ENCODE results near the gene FOXI1. TPM values are rescaled to one million over a fixed set of nuclear protein-coding genes. Genes with fewer than 3 reads are reported as not detected.
A peak's percentile ranks its signal among the peaks of the same experiment; 100 is the strongest.
"Not testable (repeated sequence)": the region's sequence is repeated elsewhere in the genome, so short reads cannot be mapped to it uniquely, and the experiment has no call there.

FOXI1 gene
- total RNA-seq, 1 donor from 2014 or later, result 0.48 TPM

DNA sequence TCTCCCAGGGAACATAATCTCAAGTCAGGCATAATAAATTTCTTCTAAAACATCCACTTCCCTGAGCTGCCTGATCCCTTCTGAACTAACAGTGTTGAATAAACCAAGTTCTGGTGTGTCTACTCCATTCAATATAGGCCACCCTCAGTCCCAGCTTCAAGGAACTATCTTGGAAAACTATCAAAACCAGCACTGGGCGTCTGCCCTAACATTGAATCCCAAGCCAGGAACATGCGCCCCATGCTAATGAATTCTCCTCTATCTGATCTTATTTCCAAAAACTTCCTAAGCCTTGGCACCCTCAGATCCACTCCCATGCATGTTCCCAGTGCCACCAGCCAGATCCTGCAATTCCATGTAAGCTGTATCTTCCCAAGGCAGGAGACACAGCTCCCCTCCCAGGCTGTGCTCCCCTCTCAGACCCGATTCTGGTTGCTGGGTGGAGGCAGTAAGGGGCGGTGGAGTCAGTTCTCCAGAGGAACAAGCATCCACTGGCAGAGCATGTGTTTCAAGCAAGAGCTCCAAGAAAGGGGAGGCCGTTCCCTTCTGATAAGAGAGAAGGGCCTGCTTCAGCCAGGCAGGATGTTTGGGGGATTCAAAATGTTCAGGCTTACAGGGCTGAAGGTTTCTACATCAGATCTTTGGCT, 13.1 kb upstream of the FOXI1 start:
- DNase-seq (ENCODE audit: low spot score), result peak; percentile 20

DNA sequence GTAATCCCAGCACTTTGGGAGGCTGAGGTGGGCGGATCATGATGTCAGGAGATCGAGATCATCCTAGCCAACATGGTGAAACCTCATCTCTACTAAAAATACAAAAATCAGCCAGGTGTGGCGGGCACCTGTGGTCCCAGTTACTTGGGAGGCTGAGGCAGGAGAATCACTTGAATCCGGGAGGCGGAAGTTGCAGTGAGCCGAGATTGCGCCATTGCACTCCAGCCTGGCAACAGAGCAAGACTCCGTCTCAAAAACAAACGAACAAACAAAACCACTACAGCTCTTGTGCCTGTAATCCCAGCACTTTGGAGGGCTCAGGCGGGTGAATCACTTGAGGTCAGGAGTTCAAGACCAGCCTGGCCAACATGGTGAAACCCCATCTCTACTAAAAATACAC, 11.4 kb upstream of the FOXI1 start:
- not testable (repeated sequence) for DNase-seq (ENCODE audit: low spot score)

DNA sequence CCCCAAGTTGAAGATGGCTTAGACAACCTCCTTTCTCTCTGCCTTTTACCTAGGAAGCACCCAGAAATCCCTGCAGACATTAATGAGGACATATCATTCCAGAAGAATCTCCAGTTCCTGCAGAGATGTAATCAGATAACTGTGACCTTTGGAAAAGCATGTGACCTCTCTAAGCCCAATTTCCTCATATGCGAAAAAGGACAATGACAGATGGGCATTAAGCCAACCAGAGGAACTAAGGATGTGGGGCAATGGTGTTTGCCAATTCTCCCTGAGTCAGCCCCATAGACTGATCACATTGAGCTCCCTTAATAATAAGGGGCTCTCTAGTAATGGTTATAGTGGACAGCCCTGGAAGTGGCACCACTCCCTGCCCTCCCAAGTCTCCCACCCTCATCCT, 10.1 kb upstream of the FOXI1 start:
- DNase-seq (ENCODE audit: low spot score), result no peak

DNA sequence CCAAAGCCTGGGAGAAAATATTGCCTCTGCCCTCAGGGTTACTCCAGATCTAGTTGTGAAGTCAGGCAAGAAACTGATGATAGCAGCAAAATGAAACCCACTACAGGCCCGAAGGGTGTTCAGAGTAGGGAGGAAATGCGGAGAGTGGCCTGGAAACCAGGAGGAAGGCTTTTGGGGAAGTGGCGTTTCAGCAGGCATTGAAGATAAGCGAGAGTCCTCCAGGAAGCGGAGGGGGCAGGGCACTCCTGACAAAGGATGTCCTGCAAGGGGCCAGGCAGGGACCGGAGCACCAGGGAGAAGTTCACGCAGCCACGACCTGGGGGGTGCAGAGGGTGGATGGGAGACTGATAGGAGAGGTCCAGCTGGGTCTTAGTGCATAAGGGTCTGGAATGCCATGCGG, 7.8 kb upstream of the FOXI1 start:
- peak; percentile 30 for DNase-seq (ENCODE audit: low spot score)

DNA sequence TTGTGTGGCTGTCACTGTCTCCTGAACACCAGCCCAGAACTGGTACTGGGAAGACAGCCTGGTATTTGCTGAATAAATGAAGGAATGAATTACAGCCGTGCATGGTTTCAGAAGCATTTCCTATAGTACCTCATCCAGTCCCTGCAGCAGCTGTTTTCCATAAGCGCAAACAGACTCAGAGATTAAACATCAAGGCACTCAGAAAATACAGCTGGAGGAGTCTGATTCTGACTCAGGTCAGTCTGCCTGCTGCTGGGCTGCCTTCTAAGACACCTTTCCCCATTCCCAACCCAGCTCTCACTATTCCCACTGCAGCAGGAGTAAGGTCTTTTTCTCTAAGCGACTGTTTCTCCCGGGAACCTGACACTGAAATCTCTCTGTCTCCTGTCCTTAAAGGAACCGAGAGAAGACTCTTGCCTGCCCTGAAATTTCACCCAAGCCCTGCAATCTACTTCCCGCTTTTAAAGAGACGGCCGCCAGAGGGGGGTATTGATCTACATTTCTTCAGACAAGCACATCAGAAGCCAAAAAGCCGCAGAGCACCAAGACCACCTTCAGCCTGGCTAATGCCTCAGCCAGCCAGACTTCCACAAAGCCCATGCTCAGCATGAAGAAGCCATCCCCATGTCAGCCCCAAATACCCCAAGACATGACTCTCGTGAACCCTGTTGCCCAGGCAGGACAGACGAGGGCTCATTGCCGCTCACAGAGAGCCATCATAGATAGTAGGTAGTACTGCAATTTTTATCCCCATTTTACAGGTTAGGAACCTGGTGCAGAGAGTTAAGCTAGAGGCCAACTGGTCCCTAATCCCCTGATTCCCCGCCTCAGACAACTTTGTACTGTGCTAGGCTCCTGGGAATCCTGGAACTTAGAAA, 5.4 kb upstream of the FOXI1 start:
- DNase-seq (ENCODE audit: low spot score), result peak; percentile 90

DNA sequence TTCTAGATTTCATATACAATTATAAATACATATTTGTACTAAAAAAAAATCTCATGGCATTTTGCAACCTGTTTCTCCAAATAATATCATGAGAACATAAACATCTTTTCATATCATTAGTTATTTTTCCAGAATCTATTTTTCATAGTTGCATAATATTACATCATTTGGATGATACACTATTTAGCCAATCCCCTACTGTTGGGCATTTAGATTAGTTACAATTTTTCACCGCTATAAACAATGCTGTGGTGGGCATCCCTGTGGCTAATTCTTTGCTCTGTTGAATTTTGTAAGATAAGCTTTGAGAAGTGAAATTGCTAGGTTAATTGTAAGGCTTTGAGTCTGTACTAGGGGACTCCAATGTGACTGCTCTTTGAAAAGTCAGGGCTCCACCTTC, 2.2 kb upstream of the FOXI1 start:
- DNase-seq (ENCODE audit: low spot score), result no peak

DNA sequence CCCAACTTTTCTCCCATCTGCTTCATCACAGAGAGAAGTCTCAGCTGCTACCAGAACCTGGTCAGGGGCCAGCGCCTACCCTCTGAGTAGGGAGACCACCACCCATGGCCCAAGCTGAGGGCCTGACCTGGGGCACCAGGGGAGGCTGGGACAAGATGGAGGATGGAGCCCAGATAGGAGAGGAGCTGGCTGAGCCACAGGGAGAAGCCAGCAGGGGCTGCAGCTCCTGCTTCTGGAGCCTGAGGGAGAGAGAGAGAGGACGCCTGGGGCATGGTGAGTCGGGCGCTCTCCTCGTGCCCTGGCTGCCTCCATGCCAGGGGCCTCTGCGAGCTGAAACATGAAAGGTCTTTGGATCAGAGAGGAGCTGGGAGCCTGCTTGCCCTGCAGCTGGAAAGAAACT, 1.4 kb upstream of the FOXI1 start:
- no peak for DNase-seq (ENCODE audit: low spot score)

DNA sequence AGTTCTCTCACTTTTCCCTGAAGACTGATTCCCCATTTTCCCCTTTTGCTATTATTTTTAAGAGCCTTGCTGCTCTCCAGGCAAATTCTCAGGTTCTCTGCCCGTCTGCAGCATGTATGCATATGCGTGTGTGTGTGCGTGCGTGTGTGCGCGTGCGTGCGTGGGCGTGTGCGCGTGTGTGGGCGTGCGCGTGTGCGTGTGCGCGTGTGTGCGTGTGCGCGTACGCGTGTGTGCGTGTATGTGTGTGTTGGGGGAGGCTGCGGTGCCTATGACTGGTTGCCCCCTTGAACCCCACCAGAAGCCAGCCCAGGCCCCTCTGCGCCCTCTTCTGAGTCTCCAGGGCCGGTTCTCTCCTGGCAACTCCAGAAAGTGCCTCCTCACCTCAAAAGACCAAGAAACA, 987 bp upstream of the FOXI1 start:
- no peak for DNase-seq (ENCODE audit: low spot score)

DNA sequence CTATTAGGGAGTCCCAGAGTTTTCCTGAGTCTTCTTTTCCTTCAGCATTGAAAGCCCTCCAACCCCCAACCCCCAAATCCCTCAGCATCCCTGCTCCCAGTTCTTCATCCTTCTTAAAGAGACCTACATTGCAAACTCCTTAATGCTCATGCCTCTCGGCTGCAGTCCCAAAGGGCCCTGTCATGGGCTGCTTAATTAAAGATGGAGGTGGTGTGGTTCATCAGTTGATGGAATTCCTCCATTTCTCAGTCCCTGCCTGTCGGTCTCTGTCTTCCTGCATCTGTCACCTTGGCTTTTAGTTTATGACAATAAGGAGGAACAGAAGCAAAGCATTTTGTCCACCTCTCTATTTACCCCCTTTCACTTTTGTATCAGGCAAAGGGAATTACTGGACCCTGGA, 2.0 kb downstream of the FOXI1 start:
- no peak for DNase-seq (ENCODE audit: low spot score)

DNA sequence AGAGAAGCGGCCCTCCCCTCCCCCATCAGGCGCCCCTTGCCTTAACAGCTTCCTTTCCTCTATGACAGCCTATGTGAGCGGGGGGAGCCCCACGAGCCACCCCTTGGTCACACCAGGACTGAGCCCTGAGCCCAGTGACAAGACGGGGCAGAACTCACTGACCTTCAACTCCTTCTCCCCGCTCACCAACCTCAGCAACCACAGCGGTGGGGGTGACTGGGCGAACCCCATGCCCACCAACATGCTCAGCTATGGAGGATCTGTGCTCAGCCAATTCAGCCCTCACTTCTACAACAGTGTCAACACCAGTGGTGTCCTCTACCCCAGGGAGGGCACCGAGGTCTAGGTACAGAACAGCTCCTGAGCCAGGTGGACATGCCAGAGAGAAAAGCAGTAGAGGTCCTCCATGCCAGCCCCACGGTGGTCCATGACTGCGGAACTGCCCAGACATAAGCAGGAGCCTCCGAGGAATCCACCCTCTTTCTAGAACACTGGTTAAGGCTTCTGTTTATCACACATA, 2.6 kb downstream of the FOXI1 start:
- no peak for DNase-seq (ENCODE audit: low spot score)

DNA sequence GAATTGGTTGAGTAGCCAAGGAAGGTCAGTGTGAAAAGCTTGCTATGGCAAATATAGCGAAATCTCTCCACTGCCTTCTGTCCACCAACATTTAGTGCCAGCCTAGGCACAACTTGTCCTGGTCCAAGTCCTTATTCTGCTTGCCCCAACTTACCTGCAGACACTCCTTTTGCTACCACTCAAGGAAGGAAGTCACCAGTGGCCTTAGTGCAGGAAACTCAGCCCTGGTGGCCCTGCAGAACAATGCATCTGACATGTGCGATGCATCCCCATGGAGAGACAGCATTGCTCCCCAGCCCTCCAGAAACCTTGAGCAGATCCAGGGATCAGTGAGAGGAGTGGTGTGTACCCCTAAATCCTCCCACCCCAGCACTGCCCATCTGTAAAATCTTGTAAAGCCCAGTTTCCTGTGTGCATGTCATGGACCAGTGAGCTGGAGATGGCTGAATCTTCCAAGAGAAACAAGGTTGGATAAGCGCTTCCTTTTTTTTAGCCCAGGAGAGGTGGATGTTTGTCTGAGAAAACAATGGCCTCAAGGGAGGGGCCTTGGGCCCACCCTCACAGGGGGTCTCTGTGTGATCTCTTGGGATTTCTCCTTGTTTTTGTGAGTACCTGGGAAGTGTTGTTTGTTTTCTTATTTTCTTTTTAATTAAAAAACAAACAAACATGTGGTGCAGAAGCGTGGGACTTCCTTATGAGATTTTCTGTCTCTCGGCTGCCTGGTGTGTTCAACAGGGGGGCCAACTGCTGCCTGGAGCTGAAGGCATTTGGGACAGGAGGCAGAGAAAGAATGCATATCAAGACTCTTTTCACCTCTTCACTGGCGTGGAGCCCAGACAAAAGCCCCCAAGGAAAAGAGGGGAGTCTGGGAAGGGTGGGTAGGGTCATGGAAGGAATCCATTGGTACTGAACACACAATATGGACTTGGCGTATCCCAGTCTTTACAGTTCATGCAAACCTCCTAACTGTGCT, 3.6 kb downstream of the FOXI1 start:
- DNase-seq (ENCODE audit: low spot score), result no peak

DNA sequence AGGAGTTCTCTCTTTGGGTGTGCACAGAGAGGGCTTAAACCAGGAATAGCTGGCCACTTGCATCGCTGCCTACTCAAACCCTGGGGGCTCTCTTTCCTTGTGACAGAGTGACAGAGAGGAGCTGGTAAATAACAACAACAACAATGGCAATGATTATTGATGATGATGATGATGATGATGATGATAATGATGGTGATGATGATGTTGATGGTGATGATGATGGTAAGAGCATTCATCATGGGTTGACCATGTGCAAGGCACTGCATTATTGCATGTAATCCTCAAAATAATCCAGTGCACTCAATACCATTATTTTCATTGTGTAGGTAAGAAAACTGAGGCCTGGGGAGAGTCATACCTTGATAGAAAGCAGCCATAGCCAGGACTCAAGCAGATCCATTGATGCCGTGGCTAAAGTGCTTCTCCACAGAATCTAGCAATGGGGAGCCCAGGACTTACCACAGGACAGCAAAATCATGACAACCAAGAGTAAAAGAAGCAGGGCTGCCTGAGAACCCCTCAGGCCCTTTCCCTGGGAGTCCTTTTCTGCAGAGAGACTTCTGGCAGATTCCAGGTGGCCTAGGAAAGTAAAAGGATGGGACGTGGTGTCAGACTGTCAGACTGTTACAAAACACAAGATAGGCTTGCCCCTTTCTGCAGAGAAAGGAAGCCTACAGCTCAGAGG, 4.8 kb downstream of the FOXI1 start:
- DNase-seq (ENCODE audit: low spot score), result no peak

DNA sequence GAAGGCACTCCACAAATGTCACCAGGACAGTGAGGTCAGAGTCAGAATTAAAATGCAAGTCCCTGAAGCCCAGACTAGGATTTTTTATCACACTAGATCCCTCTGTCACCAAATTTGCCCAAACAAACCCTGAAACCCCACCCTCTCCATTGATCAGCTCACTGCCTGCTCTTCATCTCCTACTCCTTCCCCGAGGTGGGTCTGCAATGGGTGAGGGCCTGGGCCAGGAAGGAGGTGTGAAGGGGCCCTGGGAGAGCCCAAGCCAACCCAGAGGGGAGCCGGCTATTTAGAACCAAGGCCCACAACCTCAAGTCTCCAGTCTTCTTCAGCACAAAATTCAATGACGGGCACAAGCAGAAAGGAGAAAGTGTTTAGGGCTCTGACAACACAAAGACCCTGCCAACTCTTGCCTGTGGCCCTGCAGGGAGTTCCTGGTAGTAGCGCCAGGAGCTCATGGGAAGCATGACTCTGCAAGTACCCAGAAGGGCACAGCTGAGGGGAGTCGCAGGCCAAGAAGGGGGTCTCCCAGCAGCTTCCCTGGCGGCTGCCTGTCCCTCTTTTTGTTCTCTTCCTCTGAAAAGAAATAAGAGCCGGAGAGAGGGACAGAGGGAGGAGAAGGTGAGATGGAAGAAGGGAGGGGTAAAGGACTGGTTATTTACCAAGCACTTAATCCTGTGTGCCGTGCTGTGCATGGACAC, 5.5 kb downstream of the FOXI1 start:
- DNase-seq (ENCODE audit: low spot score), result no peak

DNA sequence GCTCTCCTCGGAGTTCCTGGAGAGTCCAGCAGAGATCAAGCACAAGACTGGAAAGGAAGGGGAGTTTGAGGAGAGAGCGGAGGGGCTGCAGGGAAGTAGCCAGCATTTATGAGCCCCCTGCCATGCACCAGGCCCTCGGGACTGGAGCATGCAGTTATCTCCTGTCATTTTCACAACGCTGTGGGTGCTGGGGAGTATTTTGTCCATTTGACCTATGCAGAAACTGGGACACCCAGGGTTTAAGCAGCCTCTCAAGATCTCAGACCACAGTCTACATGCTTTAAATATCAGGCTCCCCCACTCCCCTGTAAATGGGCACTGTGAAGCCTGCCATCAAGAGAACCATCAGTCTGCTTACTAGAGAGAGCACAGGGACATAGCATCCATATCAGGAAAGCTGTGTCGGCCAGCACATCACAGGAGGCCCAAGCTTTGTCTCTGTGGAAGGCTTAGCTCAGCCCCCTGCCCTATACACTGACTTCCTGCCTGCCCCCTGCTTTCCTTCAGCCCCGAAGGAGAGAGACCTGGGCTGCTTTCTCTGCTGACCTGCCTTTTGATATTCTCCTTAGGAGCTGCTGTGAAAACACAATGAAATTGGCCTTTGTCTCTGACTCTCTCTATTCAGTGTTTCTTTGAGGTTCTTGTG, 7.3 kb downstream of the FOXI1 start:
- DNase-seq (ENCODE audit: low spot score), result no peak

DNA sequence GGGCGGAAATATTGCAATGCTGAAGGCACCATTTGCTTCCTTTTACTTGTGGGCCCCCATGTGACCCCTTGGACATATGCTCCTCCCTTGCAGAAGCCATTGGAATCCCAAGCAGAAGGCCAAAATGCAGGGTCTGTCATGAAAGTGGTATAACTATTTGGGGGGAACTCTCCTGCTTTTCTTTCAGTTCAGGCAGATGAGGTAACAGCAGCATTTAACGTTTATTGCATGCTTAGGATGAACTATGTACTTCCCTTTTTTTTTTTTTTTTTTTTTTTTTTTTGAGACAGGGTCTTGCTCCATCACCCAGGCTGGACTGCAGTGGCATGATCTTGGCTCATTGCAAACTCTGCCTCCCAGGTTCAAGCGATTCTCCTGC, 7.8 kb downstream of the FOXI1 start:
- no peak for DNase-seq (ENCODE audit: low spot score)

DNA sequence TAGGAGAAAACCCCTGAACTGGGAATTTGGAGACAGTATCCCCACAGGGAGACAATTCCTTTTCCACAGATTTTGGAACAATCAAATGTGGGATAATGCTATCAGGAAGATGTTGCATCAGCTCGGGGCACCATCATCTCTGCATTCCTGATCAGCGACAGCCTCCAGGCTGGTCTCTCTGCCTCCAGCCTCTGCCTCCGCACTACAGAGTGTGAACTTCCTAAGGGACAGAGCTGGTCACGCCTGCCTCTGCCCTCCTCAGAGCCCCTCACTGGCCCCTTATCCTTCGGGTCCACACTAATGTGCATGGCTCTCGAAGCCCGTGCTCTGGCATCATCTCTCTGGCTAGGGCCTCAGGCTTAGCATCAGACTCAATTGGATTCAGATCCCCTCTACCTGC, 8.6 kb downstream of the FOXI1 start:
- DNase-seq (ENCODE audit: low spot score), result no peak

DNA sequence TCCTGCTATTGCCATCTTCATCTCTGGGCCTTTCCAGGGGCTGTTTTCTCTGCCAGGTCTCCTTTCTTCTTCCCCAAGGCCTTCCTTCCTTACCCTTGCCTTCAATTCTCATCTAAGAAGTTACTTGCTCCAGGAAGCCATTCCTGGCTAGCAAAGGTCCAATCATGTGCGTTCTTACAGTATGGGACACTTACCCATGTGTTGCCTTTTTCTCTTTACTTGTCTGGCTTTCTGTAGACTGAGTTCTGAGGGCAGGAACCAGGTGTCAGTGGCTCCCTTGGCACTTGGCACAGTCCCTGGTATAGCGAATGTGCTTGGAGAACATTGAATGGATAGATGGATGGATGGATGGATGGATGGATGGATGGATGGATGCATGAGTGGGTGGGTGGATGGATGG, 10.2 kb downstream of the FOXI1 start:
- no peak for DNase-seq (ENCODE audit: low spot score)

DNA sequence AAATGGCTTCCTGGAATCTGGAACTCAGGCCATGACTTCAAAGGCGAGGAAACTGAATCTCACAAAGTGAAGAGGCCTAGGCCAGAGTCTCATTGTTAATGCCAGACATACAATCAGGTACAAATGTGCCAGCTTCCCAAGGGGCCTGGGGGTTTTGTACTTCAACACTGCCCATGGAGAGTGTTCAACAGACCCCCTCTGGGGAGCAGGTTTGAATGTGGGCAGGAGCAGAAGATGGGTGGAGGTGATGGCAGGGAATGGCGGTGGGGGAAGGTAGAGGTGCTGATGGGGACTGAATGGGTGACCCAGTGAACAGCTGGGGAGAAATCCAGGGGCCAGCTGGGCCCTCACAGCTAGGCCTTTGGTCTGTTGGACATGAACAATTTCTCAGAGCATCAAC, 12.0 kb downstream of the FOXI1 start:
- DNase-seq (ENCODE audit: low spot score), result no peak

DNA sequence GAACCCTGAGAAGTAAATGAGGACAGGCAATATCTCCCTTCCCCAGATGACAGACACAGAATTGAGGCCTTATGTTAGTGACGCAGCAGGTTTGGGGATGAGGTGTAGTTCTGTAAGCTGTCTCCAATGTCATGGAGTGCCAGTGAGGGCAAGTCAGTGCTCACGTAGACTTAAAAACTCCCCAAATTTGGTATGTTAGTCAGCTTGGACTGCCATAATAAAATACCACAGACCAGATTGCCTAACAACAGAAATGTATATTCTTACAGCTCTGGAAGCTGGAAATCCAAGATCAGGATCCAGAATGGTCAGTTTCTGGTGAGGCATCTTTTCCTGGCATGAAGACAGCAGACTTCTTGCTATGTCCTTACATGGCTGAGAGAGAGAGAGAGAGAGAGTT, 14.9 kb downstream of the FOXI1 start:
- peak; percentile 36 for DNase-seq (ENCODE audit: low spot score)

DNA sequence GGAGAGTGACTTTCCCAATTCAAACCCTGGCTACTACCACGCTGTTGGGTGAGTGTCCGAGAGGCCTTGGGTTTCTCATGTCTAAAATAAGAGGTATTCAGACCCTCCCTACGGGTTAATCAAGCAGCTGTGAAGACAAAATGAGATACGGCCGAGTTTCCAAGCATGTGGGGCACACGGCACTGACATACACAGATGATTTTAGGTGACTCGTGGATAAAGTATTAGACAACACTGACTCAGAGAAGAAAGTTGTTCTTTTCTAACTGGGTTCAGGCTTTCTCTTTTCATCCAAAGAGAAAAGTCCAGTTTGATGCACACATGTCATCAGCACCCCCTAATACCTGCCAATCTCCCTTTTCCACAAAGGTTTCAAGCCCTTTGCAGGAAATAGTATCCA, 15.6 kb downstream of the FOXI1 start:
- no peak for DNase-seq (ENCODE audit: low spot score)
